Sciatic nerve (tissue), 2 donors: ENCODE measurements around the gene SRGAP3. TPM values are rescaled to one million over a fixed set of nuclear protein-coding genes. Genes with fewer than 3 reads are reported as not detected.

Source experiments
- ATAC-seq: fragments of 200-7000 bp; cut with Tn5 transposase; one replicate; pipeline ENCODE4 v1.9.1; 2020; ENCODE audit warnings: mild to moderate bottlenecking, moderate library complexity
- DNase-seq: peaks from one replicate; pipeline ENCODE4 v3.0.0-alpha.2; 2020; ENCODE audit warnings: low spot score
- intact Hi-C: fragments of 100-400 bp; cut with DNase I; formaldehyde crosslinking; loops from one replicate; pipeline ENCODE4 v1.14.2; 2022
- total RNA-seq: library from RNA; stranded (reverse); fragmentation: NEBNext Ultra II Directional; extraction: Animal tissue kit (Norgen Biotek cat#: 25700); gene quantifications from one replicate; pipeline ENCODE4 v1.2.1, GENCODE V29; 2021
- donor health status: DM: no; HTN: no; CAD: no.
- donor health status: DM: no; HTN: no; CAD: no.

The SRGAP3 gene
- total RNA-seq, 1 donor from 2014 or later = 14.4 TPM

DNA sequence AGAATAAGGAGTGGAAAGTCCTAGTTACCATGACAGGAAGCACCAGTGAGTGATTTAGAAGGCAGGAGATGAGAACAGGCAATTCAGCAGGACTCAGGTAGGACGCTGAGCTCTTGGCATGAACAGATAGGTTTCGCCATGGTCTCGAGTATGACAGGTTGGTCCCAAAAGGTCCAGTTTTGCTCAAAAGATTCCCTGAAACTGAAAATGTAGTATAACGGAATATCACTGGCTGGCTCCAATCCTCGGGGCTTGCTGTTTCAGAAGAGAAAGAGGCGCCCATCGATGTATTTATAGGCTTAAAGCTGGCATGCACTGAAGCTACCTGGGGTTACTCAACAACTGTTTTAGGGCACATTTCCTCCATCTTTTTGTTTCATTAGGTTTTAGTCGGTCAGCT lies 59.2 kb downstream of the SRGAP3 start:
- no peak for DNase-seq
- ATAC-seq = no peak
- intact Hi-C loops = no loop called here

DNA sequence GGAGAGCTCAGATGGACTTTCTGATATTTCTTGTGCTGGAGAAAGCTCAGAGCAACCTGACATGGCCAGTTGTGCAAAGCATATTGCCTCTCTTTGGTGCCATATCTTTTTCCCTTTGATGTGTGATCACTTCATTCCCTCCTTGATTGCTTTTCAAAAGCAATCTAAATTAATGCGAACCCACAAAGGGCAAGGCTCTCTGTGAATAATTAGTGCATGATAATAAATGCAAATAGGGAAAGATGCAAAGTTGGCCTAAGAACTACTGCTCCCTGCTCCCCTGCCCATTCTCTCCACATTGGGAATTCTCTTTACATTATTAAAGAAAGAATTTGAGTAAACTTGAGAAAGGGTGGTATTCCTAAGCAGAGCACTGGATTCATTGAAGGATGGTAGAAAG lies 60.9 kb downstream of the SRGAP3 start:
- DNase-seq = no peak
- no peak for ATAC-seq
- intact Hi-C loops = no loop called here

- no peak for DNase-seq
- intact Hi-C loops = no loop called here
Observed at GRCh38 chr3:9185701-9186100, 63.7 kb downstream of the SRGAP3 start.

DNA sequence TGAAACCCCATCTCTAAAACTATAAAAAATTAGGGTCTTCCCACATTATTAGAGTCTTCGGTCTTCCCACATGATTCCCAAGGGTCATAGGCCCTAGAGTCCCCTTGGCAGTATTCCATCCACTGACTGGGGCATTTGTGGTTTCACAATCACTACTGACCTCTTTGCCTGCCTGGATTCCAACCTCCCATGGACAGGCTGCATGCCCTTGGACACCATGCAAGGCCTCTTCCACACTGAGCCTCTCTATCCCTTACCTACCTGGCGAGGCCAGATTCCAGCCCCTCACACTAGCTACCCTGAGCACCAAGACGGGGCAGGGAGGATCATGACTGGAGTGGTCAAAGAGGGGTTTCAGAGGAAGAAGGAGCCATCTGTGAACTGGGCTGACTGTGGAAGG lies 64.4 kb downstream of the SRGAP3 start:
- ATAC-seq = no peak
- intact Hi-C loops = no loop called here
- no peak for DNase-seq

More at GRCh38 chr3:9185701-9186100, 63.7 kb downstream of the SRGAP3 start:
- no peak for ATAC-seq

DNA sequence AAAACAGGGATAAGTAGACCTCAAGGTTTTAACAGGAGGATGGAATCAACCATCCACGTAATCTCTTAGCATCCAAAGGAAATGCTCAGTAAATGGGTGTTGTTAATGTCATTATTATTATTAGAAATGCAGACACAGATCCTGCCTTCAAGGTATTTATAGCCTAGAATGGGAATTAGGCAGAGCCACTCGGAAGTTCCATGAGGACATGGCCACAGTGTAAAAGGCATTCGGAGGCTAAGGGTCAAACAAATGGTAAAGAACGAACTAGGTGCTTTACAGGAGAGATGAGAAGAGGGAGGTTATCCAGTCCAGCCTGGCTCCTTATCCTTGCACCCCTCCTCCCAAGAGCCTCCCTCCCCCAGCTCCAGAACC lies 65.0 kb downstream of the SRGAP3 start:
- intact Hi-C loops = no loop called here
- ATAC-seq (no peak), DNase-seq (no peak)

GRCh38 chr3:9183811-9184460 lies 65.5 kb downstream of the SRGAP3 start:
- ATAC-seq (peak; percentile 44), DNase-seq (no peak)
- intact Hi-C loops = no loop called here

- DNase-seq (no peak), ATAC-seq (peak; percentile 23)
- intact Hi-C loops = no loop called here
Observed at GRCh38 chr3:9183011-9183410, 66.4 kb downstream of the SRGAP3 start.

DNA sequence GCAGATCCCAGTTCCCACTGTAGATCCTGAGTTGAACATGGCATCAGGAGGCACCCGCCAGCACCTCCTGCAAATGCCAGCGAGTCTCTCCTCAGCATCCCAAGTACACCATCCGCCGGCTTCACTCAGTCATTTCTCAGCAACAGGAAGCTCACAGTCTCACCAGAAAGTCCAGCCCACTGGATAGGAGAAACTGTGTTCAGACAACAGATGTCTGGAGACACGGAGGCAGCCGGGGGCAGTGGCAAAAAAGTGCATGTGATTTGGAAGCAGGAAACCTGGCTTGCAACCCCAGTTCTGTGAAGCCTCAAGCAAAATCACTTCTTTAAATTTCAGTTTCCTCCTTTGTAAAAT lies 68.7 kb downstream of the SRGAP3 start:
- peak; percentile 10 for ATAC-seq
- DNase-seq = no peak
- intact Hi-C loops = no loop called here

- intact Hi-C loops = no loop called here
- ATAC-seq = peak; percentile 28
Observed at GRCh38 chr3:9179826-9180763, 69.4 kb downstream of the SRGAP3 start.

DNA sequence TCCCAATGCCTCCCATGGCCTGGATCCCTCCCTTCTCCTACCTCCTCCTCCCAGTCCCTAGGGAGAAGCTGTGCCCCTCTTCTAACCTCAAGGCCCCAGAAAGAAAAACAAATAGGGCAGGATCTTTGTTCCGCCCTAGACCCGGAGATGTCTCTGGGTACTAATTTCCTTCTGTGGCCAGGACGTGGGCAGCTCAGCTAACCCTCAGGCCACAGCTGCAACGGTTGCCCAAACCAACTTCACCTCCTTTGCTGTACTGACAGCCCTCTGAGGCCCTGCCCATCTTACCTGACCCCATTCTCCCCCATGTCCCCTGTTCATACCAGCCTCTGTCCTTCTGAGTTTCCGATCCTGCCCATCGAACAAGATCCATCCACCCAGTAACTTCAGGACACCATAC lies 70.7 kb downstream of the SRGAP3 start:
- DNase-seq (no peak), ATAC-seq (no peak)
- intact Hi-C loops = no loop called here

More at GRCh38 chr3:9179826-9180763, 69.4 kb downstream of the SRGAP3 start:
- DNase-seq = no peak

DNA sequence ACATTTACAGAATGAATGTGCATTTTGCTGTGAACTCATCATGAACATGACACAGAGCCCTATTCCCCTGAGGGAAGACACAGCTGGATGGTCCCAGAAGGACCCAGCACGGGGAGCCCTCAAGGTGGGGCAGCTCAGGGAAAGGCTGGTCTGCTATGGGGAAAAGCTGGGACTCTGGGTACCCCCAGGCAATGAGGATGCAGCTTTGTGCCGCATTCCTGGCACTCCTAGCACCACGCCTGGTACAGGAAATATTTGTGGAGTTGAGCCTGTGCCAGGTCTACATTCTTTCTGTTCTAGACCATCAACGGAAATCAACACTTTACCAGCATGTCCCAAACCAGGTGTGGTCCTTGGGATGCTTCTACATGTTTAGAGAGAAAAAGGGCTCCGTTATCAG lies 74.0 kb downstream of the SRGAP3 start:
- ATAC-seq (no peak), DNase-seq (no peak)
- intact Hi-C loops = no loop called here

DNA sequence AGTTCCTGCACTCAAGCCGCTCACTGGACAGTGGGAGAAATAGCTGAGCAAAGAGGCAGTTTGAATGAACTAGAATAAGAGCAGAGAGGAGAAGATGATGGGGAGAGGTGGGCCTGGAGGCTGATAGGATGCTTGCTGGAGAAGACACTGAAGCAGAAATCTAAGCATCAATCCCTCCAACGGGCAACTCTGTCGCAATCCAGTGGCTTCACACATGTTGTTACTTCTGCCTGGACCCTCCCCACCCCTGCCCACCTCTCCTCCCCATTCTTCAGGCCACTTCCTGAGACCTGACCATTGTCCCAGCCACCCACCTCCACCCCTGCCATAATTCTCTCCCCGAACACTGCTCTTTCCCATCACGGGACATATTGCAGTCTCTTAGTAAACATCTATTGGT lies 76.0 kb downstream of the SRGAP3 start:
- ATAC-seq (peak; percentile 23), DNase-seq (no peak)
- intact Hi-C loops = no loop called here

DNA sequence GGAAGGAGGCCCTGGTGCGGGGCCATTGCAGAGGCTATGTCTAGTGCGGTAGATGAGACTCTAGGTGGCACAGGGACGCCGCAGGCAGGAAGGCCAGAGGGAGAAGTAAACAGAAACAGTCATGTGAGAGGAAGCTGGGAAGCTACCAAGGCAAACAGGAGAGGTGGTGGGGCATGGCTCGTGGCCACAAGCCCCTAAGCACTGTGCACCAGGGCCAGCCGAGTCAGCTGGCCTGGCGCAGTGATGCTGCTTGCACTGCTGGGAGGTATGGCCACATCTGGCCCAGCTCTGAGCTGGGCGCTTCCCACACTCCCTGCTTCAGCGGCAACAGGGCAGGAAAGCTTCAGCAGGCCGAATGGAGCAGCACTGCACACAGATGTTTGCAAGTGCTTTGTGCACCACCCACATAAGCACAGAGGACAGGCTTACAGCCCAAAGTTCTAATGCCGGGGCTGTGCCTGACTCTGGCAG lies 76.6 kb downstream of the SRGAP3 start:
- ATAC-seq = peak; percentile 80
- intact Hi-C loops = no loop called here
- no peak for DNase-seq

GRCh38 chr3:9170851-9171160 lies 78.6 kb downstream of the SRGAP3 start:
- intact Hi-C loops = no loop called here
- DNase-seq = no peak
- ATAC-seq = no peak

GRCh38 chr3:9169956-9170850 lies 79.2 kb downstream of the SRGAP3 start:
- ATAC-seq = no peak
- intact Hi-C loops = no loop called here
- no peak for DNase-seq

GRCh38 chr3:9169326-9169725 lies 80.1 kb downstream of the SRGAP3 start:
- DNase-seq (no peak), ATAC-seq (no peak)
- intact Hi-C loops = no loop called here

GRCh38 chr3:9168241-9168741 lies 81.2 kb downstream of the SRGAP3 start:
- intact Hi-C loops = no loop called here
- DNase-seq (no peak), ATAC-seq (no peak)

DNA sequence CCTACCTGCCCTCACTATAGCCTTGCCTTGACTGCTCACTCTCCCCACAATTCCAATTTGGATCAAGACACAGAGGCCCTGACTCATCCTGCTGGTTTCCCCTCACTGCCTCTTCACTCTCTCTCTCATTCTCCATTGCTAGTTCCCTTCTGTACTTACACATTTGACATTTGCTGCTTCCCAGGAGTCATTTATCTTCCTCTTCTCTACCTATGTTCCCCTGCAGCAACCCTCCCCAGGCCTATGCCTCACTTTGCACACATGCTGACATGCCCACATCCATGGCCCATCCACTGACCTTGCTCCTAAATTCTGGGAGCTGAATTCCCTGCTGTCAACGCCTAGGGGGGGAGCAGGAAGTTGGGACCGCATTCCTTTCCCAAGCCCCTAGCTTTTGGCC lies 82.2 kb downstream of the SRGAP3 start:
- intact Hi-C loops = no loop called here
- ATAC-seq = no peak
- no peak for DNase-seq

DNA sequence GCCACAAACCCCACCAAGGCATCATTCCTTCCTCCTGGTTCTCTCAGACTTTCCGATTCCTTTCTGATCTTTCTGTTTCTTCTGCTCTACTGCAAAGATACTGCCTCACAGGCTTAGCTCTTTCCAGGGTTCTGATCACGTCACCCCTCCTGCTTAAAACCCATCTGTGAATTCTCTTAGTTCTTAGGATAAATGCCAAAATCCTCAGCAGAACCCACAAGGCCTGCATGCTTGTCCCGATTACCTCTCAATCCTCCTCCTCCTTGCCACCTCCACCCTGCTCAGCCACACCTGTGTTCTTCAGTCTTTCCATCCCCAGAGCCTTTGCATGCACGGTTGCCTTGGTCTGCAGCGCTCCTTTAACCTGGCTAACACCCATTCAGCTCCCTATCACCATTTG lies 84.0 kb downstream of the SRGAP3 start:
- DNase-seq (no peak), ATAC-seq (no peak)
- intact Hi-C loops = no loop called here
